Measurements from ENCODE around the gene KCNK16.

- TF ChIP-seq CTCF (IDR thresholded peaks at IDR 0.05) (no peak), POLR2A (IDR thresholded peaks at IDR 0.05) (no peak), POLR2AphosphoS5 (IDR thresholded peaks at IDR 0.05) (no peak), EP300 (IDR thresholded peaks at IDR 0.05) (no peak)
Measured at GRCh38 chr6:39347206-39347605, 24.7 kb upstream of the KCNK16 start.
